Measurements from ENCODE around the gene CEP112. TPM values are rescaled to one million over a fixed set of nuclear protein-coding genes. Genes with fewer than 3 reads are reported as not detected.

The CEP112 gene
- total and polyA plus RNA-seq, 2 donors (not counting 3 experiments of a cell fraction or from before 2014, with no cell fraction given), result 1.5 to 25.3 TPM

DNA sequence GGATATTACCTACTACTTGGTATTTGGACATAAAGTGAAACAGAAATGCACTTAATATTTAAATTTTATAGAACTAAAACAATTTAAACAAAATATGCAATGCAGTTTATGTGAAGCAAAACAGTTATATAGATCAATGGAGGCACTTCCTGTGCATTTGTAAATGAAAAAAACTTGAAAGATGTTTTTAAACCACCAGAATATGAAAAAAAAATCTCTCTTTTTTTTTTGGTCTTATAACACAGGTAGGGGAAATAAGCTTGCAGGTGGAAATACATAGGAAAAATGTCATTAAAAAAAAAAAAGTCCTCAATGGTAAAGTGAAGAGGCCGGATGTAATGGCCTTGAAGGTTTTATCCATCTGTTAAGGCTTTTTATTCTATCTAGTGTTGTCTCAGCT is 450.2 kb downstream of the CEP112 start:
- POLR2A ChIA-PET, result no interaction called here
- no peak for FAIRE-seq

DNA sequence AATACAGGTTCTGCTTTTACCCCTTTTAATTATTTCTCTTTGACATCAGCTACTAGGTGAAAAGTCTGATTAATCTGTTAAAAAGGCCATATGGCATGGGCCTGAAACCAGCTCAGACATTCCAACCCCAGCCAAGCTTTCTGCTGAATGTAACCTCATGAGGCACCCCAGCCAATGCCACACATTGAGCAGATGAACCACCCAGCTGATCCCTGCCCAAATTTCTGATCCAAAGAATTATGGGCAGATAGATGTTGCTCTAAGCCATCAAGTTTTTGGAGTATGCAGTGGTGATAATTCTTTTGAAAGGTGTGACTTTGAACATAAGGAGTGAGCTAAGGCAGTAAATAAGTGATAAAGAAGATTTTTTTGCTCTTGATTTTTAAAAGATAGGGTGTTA is 452.9 kb downstream of the CEP112 start:
- dilution Hi-C loops (cut with MboI; ENCODE audit: extremely low pct_ligation_motif_present, low sequenced_read_pairs), result no loop called here
- H3K9me1 ChIP-seq (replicated peaks; ENCODE audit: control insufficient read depth, extremely low read depth, insufficient read depth, low read length), result no peaks in the 10 kb centered on the region
- H3K9me3 ChIP-seq (replicated peaks; ENCODE audit: control insufficient read depth, insufficient read depth, low read length), result no peaks in the 10 kb centered on the region
- H3K9ac ChIP-seq (replicated peaks; ENCODE audit: extremely low read depth, insufficient read depth, low read length), result no peak overlapping the region
- ChIA-PET POLR2A (no interaction called here), CTCF (no interaction called here)
- H3K4me1 ChIP-seq (ENCODE audit: control insufficient read depth, extremely low read depth, insufficient read depth, low read length), result peaks cover 13% of the 10 kb centered on the region
- no peaks in the 10 kb centered on the region for H4K20me1 ChIP-seq (replicated peaks; ENCODE audit: control insufficient read depth, extremely low read depth, insufficient read depth, low read length)
- H2AFZ ChIP-seq (ENCODE audit: low read depth, low read length), result no peak overlapping the region
- H3K4me3 ChIP-seq (replicated peaks in 1 of 3; ENCODE audit: insufficient read depth in 1 of 3, low read depth in 1 of 3, low read length in 3 of 3), result no peak overlapping the region
- H3K36me3 ChIP-seq (ENCODE audit: control insufficient read depth in 2 of 2, extremely low read depth in 1 of 2, insufficient read depth in 2 of 2, low read length in 2 of 2), result no peaks in the 10 kb centered on the region
- BruUV-seq (replicated peaks), result no TSS peak
- no peak overlapping the region for H3K4me2 ChIP-seq (ENCODE audit: insufficient read depth, low read length)
- intact Hi-C loops (cut with micrococcal nuclease), result no loop called here
- TF ChIP-seq, protein P1, sequence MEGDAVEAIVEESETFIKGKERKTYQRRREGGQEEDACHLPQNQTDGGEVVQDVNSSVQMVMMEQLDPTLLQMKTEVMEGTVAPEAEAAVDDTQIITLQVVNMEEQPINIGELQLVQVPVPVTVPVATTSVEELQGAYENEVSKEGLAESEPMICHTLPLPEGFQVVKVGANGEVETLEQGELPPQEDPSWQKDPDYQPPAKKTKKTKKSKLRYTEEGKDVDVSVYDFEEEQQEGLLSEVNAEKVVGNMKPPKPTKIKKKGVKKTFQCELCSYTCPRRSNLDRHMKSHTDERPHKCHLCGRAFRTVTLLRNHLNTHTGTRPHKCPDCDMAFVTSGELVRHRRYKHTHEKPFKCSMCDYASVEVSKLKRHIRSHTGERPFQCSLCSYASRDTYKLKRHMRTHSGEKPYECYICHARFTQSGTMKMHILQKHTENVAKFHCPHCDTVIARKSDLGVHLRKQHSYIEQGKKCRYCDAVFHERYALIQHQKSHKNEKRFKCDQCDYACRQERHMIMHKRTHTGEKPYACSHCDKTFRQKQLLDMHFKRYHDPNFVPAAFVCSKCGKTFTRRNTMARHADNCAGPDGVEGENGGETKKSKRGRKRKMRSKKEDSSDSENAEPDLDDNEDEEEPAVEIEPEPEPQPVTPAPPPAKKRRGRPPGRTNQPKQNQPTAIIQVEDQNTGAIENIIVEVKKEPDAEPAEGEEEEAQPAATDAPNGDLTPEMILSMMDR (IDR thresholded peaks at IDR 0.05; ENCODE audit: extremely low read depth in 1 of 2, insufficient read depth in 1 of 2, low read depth in 1 of 2, low read length in 2 of 2), result no peak
- TF ChIP-seq JUN (IDR thresholded peaks at IDR 0.05; ENCODE audit: borderline replicate concordance, insufficient read depth, insufficient read length, low read depth) (no peak), EZH2 (IDR thresholded peaks at IDR 0.05; ENCODE audit: borderline replicate concordance, low read depth, low read length, severe bottlenecking) (no peak), POLR2AphosphoS5 (IDR thresholded peaks at IDR 0.05; ENCODE audit: insufficient read depth, low read depth, low read length) (no peak), POLR2A (IDR thresholded peaks at IDR 0.05; ENCODE audit: low read depth, low read length) (no peak), MYC (IDR thresholded peaks at IDR 0.05; ENCODE audit: low read depth, low read length) (no peak), GATA2 (IDR thresholded peaks at IDR 0.05; ENCODE audit: insufficient read depth, insufficient read length, low read depth, low read length) (no peak), FOS (IDR thresholded peaks at IDR 0.05; ENCODE audit: borderline replicate concordance, insufficient read depth, low read length) (no peak)
- TF ChIP-seq, protein P2, sequence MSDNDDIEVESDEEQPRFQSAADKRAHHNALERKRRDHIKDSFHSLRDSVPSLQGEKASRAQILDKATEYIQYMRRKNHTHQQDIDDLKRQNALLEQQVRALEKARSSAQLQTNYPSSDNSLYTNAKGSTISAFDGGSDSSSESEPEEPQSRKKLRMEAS (IDR thresholded peaks at IDR 0.05; ENCODE audit: insufficient read depth, insufficient read length), result no peak
- DNase-seq (ENCODE audit: low read depth, low spot score) (no peak), FAIRE-seq (no peak)
- H3K27me3 ChIP-seq (ENCODE audit: control insufficient read depth in 2 of 2, insufficient read depth in 2 of 2, low read length in 2 of 2), result no peaks in the 10 kb centered on the region
- no peak overlapping the region for H3K27ac ChIP-seq (ENCODE audit: insufficient read depth, low read depth, low read length)
- H3K79me2 ChIP-seq (ENCODE audit: control insufficient read depth, insufficient read depth, low read length), result no peaks in the 10 kb centered on the region

More for the DNA sequence above, 450.2 kb downstream of the CEP112 start:
- H3K9ac ChIP-seq (replicated peaks; ENCODE audit: extremely low read depth, insufficient read depth, low read length), result no peak overlapping the region
- no peaks in the 10 kb centered on the region for H3K9me1 ChIP-seq (replicated peaks; ENCODE audit: control insufficient read depth, extremely low read depth, insufficient read depth, low read length)
- no peak overlapping the region for H2AFZ ChIP-seq (ENCODE audit: low read depth, low read length)
- no peak overlapping the region for H3K4me3 ChIP-seq (replicated peaks in 1 of 3; ENCODE audit: insufficient read depth in 1 of 3, low read depth in 1 of 3, low read length in 3 of 3)
- no peaks in the 10 kb centered on the region for H3K36me3 ChIP-seq (ENCODE audit: control insufficient read depth in 2 of 2, extremely low read depth in 1 of 2, insufficient read depth in 2 of 2, low read length in 2 of 2)
- H4K20me1 ChIP-seq (replicated peaks; ENCODE audit: control insufficient read depth, extremely low read depth, insufficient read depth, low read length), result no peaks in the 10 kb centered on the region
- no TSS peak for BruUV-seq (replicated peaks)
- H3K27ac ChIP-seq (ENCODE audit: insufficient read depth, low read depth, low read length), result no peak overlapping the region
- dilution Hi-C loops (cut with MboI; ENCODE audit: extremely low pct_ligation_motif_present, low sequenced_read_pairs), result no loop called here
- H3K4me1 ChIP-seq (ENCODE audit: control insufficient read depth, extremely low read depth, insufficient read depth, low read length), result peaks cover 22% of the 10 kb centered on the region
- no peak overlapping the region for H3K4me2 ChIP-seq (ENCODE audit: insufficient read depth, low read length)
- CTCF ChIA-PET, result no interaction called here
- no peaks in the 10 kb centered on the region for H3K9me3 ChIP-seq (replicated peaks; ENCODE audit: control insufficient read depth, insufficient read depth, low read length)
- H3K79me2 ChIP-seq (ENCODE audit: control insufficient read depth, insufficient read depth, low read length), result no peaks in the 10 kb centered on the region
- no peaks in the 10 kb centered on the region for H3K27me3 ChIP-seq (ENCODE audit: control insufficient read depth in 2 of 2, insufficient read depth in 2 of 2, low read length in 2 of 2)
- intact Hi-C loops (cut with micrococcal nuclease), result loop anchor here (5.0 kb wide), 1 partner anchor 179 kb away; the partner anchor contains the start of gene AXIN2
- no peak for DNase-seq (ENCODE audit: low read depth, low spot score)
- TF ChIP-seq JUN (IDR thresholded peaks at IDR 0.05; ENCODE audit: borderline replicate concordance, insufficient read depth, insufficient read length, low read depth) (no peak), FOS (IDR thresholded peaks at IDR 0.05; ENCODE audit: borderline replicate concordance, insufficient read depth, low read length) (no peak), POLR2AphosphoS5 (IDR thresholded peaks at IDR 0.05; ENCODE audit: insufficient read depth, low read depth, low read length) (no peak), MYC (IDR thresholded peaks at IDR 0.05; ENCODE audit: low read depth, low read length) (no peak), EZH2 (IDR thresholded peaks at IDR 0.05; ENCODE audit: borderline replicate concordance, low read depth, low read length, severe bottlenecking) (no peak)
- TF ChIP-seq, protein P2 (IDR thresholded peaks at IDR 0.05; ENCODE audit: insufficient read depth, insufficient read length), result no peak

Measured in endothelial cell of umbilical vein (primary cell).